NCI-H2171 (cell line): ENCODE data around the gene CCDC183.

Experiments used
- DNase-seq: peaks from one replicate; lab custom pipeline; 2025; lab: John Stamatoyannopoulos, UW

The CCDC183 gene

GRCh38 chr9:136849960-136850865, 54.1 kb downstream of the CCDC183 start:
- DNase-seq = no peak

GRCh38 chr9:136850866-136851775, 55.0 kb downstream of the CCDC183 start:
- DNase-seq = no peak

- DNase-seq = no peak
Observed at GRCh38 chr9:136851941-136852663, 56.0 kb downstream of the CCDC183 start, which contains the start of gene MAMDC4. MAMDC4 (plus strand) TSS chr9:136852346; CDS start chr9:136852417, 71 bp downstream.

- no peak for DNase-seq
Observed at GRCh38 chr9:136852664-136853595, 56.8 kb downstream of the CCDC183 start.

- DNase-seq = no peak
Observed at GRCh38 chr9:136853596-136854112, 57.5 kb downstream of the CCDC183 start.

GRCh38 chr9:136854113-136854841, 58.1 kb downstream of the CCDC183 start:
- no peak for DNase-seq

GRCh38 chr9:136854842-136855460, 58.8 kb downstream of the CCDC183 start:
- no peak for DNase-seq

GRCh38 chr9:136855461-136856078, 59.4 kb downstream of the CCDC183 start:
- DNase-seq = no peak

- no peak for DNase-seq
Observed at GRCh38 chr9:136856079-136856476, 59.9 kb downstream of the CCDC183 start.

GRCh38 chr9:136856541-136857141, 60.5 kb downstream of the CCDC183 start:
- no peak for DNase-seq

GRCh38 chr9:136857166-136857565, 61.0 kb downstream of the CCDC183 start:
- no peak for DNase-seq
